ENCODE data around the gene TCF23.

TCF23 gene

GRCh38 chr2:27138111-27138510 is 10.7 kb upstream of the TCF23 start:
- H3K4me3 ChIP-seq (ENCODE audit: low read depth, low read length) = no peak overlapping the region
- TF ChIP-seq, protein P1, sequence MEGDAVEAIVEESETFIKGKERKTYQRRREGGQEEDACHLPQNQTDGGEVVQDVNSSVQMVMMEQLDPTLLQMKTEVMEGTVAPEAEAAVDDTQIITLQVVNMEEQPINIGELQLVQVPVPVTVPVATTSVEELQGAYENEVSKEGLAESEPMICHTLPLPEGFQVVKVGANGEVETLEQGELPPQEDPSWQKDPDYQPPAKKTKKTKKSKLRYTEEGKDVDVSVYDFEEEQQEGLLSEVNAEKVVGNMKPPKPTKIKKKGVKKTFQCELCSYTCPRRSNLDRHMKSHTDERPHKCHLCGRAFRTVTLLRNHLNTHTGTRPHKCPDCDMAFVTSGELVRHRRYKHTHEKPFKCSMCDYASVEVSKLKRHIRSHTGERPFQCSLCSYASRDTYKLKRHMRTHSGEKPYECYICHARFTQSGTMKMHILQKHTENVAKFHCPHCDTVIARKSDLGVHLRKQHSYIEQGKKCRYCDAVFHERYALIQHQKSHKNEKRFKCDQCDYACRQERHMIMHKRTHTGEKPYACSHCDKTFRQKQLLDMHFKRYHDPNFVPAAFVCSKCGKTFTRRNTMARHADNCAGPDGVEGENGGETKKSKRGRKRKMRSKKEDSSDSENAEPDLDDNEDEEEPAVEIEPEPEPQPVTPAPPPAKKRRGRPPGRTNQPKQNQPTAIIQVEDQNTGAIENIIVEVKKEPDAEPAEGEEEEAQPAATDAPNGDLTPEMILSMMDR (IDR thresholded peaks at IDR 0.05; ENCODE audit: low read depth, low read length) = no peak

DNA sequence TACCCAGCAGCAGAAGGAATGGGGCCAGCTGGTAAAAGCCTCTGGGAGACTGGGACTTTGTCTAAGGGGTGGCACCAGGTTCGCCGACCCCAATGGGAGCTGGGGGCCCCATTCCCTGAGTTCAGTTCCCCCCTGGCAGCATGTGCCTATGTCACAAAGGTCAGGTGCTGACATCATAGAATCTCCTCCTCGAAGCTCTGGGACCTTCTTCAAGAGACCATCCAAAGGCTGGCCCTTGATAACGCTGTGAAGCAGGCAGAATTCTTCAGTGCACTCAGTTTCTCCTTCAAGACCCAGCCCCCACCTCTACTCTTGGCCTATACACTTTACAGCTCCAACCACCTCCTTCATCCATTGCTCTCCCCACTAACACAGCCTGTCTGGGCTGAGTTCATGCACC is 9.5 kb upstream of the TCF23 start, which contains the start of gene PRR30:
PRR30 (minus strand) TSS at position 101 of the 400 bp plus-strand sequence. CDS start 1,081 bp downstream, outside the sequence.
- TF ChIP-seq, protein P1 (IDR thresholded peaks at IDR 0.05; ENCODE audit: low read depth, low read length) = no peak
- H3K4me3 ChIP-seq (ENCODE audit: low read depth, low read length) = no peak within 1 kb of the TSS

DNA sequence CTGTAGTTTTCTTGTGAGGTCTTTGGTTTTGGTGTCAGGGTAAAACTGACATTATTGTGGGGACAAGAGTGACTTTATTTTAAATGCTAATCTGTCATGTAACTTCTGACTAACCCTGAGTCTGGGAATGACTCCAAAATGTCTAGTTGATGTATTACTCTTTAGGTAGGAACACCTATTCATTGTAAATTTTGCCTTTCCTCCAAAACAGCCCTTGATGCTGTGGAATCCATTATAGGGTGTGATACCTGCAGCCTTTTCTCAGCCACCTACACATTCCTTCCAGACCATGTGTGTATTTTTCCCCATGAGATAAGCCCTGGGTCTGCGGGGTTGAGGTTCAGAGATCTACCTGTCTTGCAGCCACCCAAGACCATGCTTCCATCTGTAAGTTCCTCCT is 5.5 kb upstream of the TCF23 start:
- TF ChIP-seq, protein P1 (IDR thresholded peaks at IDR 0.05; ENCODE audit: low read depth, low read length) = no peak
- H3K4me3 ChIP-seq (ENCODE audit: low read depth, low read length) = no peak overlapping the region

GRCh38 chr2:27145682-27146081 is 3.1 kb upstream of the TCF23 start:
- TF ChIP-seq, protein P1 (IDR thresholded peaks at IDR 0.05; ENCODE audit: low read depth, low read length) = no peak
- no peak overlapping the region for H3K4me3 ChIP-seq (ENCODE audit: low read depth, low read length)

GRCh38 chr2:27147935-27148334 is 869 bp upstream of the TCF23 start:
- TF ChIP-seq, protein P1 (IDR thresholded peaks at IDR 0.05; ENCODE audit: low read depth, low read length) = no peak
- no peak overlapping the region for H3K4me3 ChIP-seq (ENCODE audit: low read depth, low read length)

DNA sequence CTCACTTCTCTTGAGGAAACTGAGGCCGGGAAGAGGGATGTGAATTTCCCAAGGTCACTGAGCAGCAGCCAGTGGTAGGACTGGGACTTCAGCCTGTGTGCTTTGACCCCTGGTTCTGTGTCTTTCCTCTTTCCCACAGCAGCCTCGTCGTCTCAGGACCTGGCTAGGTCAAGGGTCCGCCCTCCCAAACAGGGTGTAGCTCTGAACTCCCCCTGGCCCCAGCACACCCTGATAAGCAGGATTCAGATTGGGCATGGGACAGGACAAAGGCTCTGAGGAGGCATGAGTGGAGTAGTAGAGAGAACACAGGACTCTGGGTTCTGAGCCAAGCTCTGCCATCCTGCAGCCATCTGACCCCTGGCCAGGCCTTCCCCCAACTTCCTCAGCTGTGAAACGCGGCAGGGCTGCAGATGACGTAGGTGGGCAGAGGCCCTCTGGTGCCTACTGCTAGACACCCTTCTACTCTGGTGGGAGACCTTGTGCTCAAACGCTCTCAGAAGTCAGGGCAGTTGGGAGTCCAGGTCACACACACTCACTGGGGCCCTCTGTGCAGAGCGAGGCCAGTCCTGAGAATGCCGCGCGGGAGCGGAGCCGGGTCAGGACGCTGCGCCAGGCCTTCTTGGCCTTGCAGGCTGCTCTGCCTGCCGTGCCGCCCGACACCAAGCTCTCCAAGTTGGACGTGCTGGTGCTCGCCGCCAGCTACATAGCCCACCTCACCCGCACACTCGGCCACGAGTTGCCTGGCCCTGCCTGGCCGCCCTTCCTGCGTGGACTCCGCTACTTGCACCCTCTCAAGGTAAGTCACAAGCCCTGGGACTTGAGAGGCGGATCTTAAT is 984 bp downstream of the TCF23 start:
- no peak overlapping the region for H3K4me3 ChIP-seq (ENCODE audit: low read depth, low read length)
- TF ChIP-seq, protein P1 (IDR thresholded peaks at IDR 0.05; ENCODE audit: low read depth, low read length) = no peak

- H3K4me3 ChIP-seq (ENCODE audit: low read depth, low read length) = no peak overlapping the region
- TF ChIP-seq, protein P1 (IDR thresholded peaks at IDR 0.05; ENCODE audit: low read depth, low read length) = no peak
Measured at GRCh38 chr2:27150639-27151230, 1.9 kb downstream of the TCF23 start.

Data from WI38 (cell line).